T-cell (primary cell): ENCODE data around the gene MAL. TPM values are rescaled to one million over a fixed set of nuclear protein-coding genes. Genes with fewer than 3 reads are reported as not detected.

ENCODE experiments used
- ATAC-seq, 4 experiments: fragments of 200-7000 bp in 3 of 4; fragments of 150-1000 bp in 1 of 4; cut with Tn5 transposase; replicated peaks in 1 of 4; 1 replicate in 3 of 4; 2 replicates in 1 of 4; pipeline ENCODE4 v1.10.0; 2021; ENCODE audit warnings: moderate library complexity in 3 of 4, mild to moderate bottlenecking in 2 of 4, moderate number of reproducible peaks in 1 of 4
- CTCF ChIA-PET, 2 donors: fragments of 300-600 bp; sonication (Branson Sonifier 250); formaldehyde crosslinking; loops; one replicate each; lab custom pipeline; 2022; ENCODE audit warnings: antibody characterized with exemption in 2 of 2; lab: Charles Lee
- POLR2A ChIA-PET, 2 donors: fragments of 300-600 bp; sonication (Branson Sonifier 250); formaldehyde crosslinking; loops; one replicate each; lab custom pipeline; 2022; ENCODE audit warnings: antibody characterized with exemption in 2 of 2; lab: Charles Lee
- DNase-seq, 35 experiments: peaks; one replicate each; pipeline versions ENCODE4 v3.0.0 to v3.0.0-alpha.2; 2013 to 2023
- H3K27ac ChIP-seq: one replicate; pipeline ENCODE4 v1.5.1; 2013; ENCODE audit warnings: low read length
- H3K27me3 ChIP-seq, 2 experiments: replicated peaks in 1 of 2; 1 replicate in 1 of 2; 2 replicates in 1 of 2; pipeline versions ENCODE4 v1.6.1 to v1.7.0; 2013; ENCODE audit warnings: low read length in 1 of 2, mixed read lengths in 1 of 2; ENCODE audit not compliant: control insufficient read depth in 2 of 2, insufficient read depth in 2 of 2; ENCODE audit errors: extremely low read depth in 1 of 2
- H3K36me3 ChIP-seq, 2 donors: 1 replicate in 1 of 2; 2 replicates in 1 of 2; pipeline versions ENCODE4 v1.6.1 to v1.7.0; 2013; ENCODE audit warnings: low read length in 1 of 2; ENCODE audit not compliant: control insufficient read depth in 2 of 2, insufficient read depth in 1 of 2; ENCODE audit errors: extremely low read depth in 1 of 2
- H3K4me1 ChIP-seq, 2 experiments: 1 replicate in 1 of 2; 2 replicates in 1 of 2; pipeline versions ENCODE4 v1.6.1 to v1.7.0; 2013; ENCODE audit warnings: low read length in 2 of 2, mixed read lengths in 1 of 2; ENCODE audit not compliant: insufficient read depth in 2 of 2, control insufficient read depth in 1 of 2; ENCODE audit errors: extremely low read depth in 1 of 2
- H3K4me3 ChIP-seq, 2 donors: 1 replicate in 1 of 2; 2 replicates in 1 of 2; pipeline versions ENCODE4 v1.5.1 to v1.7.0; 2013; ENCODE audit warnings: mild to moderate bottlenecking in 2 of 2, low read length in 1 of 2, moderate library complexity in 1 of 2; ENCODE audit not compliant: control insufficient read depth in 1 of 2; ENCODE audit errors: extremely low read depth in 1 of 2
- H3K9me3 ChIP-seq: 2 replicates; pipeline ENCODE4 v1.7.0; 2013
- H3K27ac Mint-ChIP-seq, 2 donors: one replicate each; pipeline ENCODE4 v1.8.0; 2020 to 2021; ENCODE audit warnings: mild to moderate bottlenecking in 2 of 2, mixed read lengths in 2 of 2
- H3K27me3 Mint-ChIP-seq, 2 donors: one replicate each; pipeline ENCODE4 v1.8.0; 2021 to 2022; ENCODE audit warnings: mixed read lengths in 2 of 2
- H3K36me3 Mint-ChIP-seq: one replicate; pipeline ENCODE4 v1.8.0; 2021; ENCODE audit warnings: mixed read lengths
- H3K4me1 Mint-ChIP-seq, 3 donors: one replicate each; pipeline ENCODE4 v1.8.0; 2020 to 2022; ENCODE audit warnings: mixed read lengths in 3 of 3, mild to moderate bottlenecking in 1 of 3
- H3K4me3 Mint-ChIP-seq, 3 donors: one replicate each; pipeline ENCODE4 v1.8.0; 2020 to 2022; ENCODE audit warnings: mild to moderate bottlenecking in 3 of 3, mixed read lengths in 3 of 3, moderate library complexity in 3 of 3
- H3K9me3 Mint-ChIP-seq, 3 donors: one replicate each; pipeline ENCODE4 v1.8.0; 2020 to 2022; ENCODE audit warnings: mixed read lengths in 3 of 3
- WGBS: methylation state at CpG from one replicate; pipeline ENCODE4 v1.1.5; 2013; ENCODE audit warnings: missing lambda C conversion rate; ENCODE audit not compliant: insufficient coverage; 5-methylcytosine and 5-hydroxymethylcytosine counted together
- total RNA-seq, 35 experiments: library from RNA in 6 of 35; stranded (reverse) in 6 of 35; fragments of 120-200 nt in 1 of 35; gene quantifications; one replicate each; pipeline versions ENCODE4 v1.2.1 to v1.2.4 and lab custom pipeline; 2013 to 2026

Gene MAL
- total RNA-seq, 5 donors from 2014 or later (not counting 1 experiment from before 2014, with no cell fraction given) = 129 to 179 (median 150) TPM

GRCh38 chr2:95032868-95033603 is 7.5 kb downstream of the MAL start:
- 96% methylated on average over 4 of the region's 16 CpGs for WGBS
- H3K4me3 Mint-ChIP-seq = peak overlapping the region in 1 of 3 donors; percentile 42
- H3K27me3 ChIP-seq = no peaks in the 10 kb centered on the region
- H3K36me3 ChIP-seq = peaks cover 14 to 15% of the 10 kb centered on the region in 2 donors
- CTCF ChIA-PET = interaction anchor here in 1 of 2 donors (0.8 to 1.5 kb wide), 2 partner anchors 9 to 19 kb away, joined by 3 to 5 read pairs; no protein-coding TSS in a partner anchor
- H3K9me3 ChIP-seq = no peaks in the 10 kb centered on the region
- no peak for ATAC-seq
- peaks cover 0 to 13% (median 4%) of the 10 kb centered on the region in 3 donors for H3K9me3 Mint-ChIP-seq
- H3K4me1 ChIP-seq = peaks cover 20 to 75% of the 10 kb centered on the region in 2 experiments
- peak overlapping the region; percentile 49 to 80 for H3K27ac Mint-ChIP-seq
- H3K36me3 Mint-ChIP-seq = peaks cover 14% of the 10 kb centered on the region
- H3K4me1 Mint-ChIP-seq = peaks cover 78 to 89% (median 87%) of the 10 kb centered on the region in 3 donors
- POLR2A ChIA-PET = no interaction called here
- no peak for DNase-seq
- no peaks in the 10 kb centered on the region for H3K27me3 Mint-ChIP-seq
- no peak overlapping the region for H3K27ac ChIP-seq
- no peak overlapping the region for H3K4me3 ChIP-seq

- no peak overlapping the region for H3K4me3 ChIP-seq
- Mint-ChIP-seq H3K9me3 (peaks cover 0 to 20% (median 4%) of the 10 kb centered on the region in 3 donors), H3K27me3 (no peaks in the 10 kb centered on the region), H3K36me3 (peaks cover 21% of the 10 kb centered on the region), H3K4me3 (peak overlapping the region in 1 of 3 donors; percentile 42), H3K27ac (peak overlapping the region; percentile 73 to 77), H3K4me1 (peaks cover 80 to 92% (median 88%) of the 10 kb centered on the region in 3 donors)
- peaks cover 12 to 15% of the 10 kb centered on the region in 2 donors for H3K36me3 ChIP-seq
- peaks cover 15 to 75% of the 10 kb centered on the region in 2 experiments for H3K4me1 ChIP-seq
- ATAC-seq = peak in 1 of 4 experiments; percentile 24
- H3K27ac ChIP-seq = no peak overlapping the region
- ChIA-PET POLR2A (interaction anchor here in 1 of 2 donors (0.5 kb wide), 1 partner anchor 83 kb away, joined by 8 read pairs; no protein-coding TSS in a partner anchor), CTCF (interaction anchor here in 1 of 2 donors (0.6 to 1.5 kb wide), 4 partner anchors 10 to 45 kb away, joined by 3 to 5 read pairs (median 4); no protein-coding TSS in a partner anchor)
- H3K27me3 ChIP-seq = no peaks in the 10 kb centered on the region
- DNase-seq = no peak
- no peaks in the 10 kb centered on the region for H3K9me3 ChIP-seq
- 92% methylated on average over 2 of the region's 4 CpGs for WGBS
These were observed 8.7 kb downstream of the MAL start for GRCh38 chr2:95034221-95034620.

- Histone ChIP-seq H3K36me3 (peaks cover 10 to 15% of the 10 kb centered on the region in 2 donors), H3K27ac (peak overlapping the region; percentile 7), H3K4me3 (no peak overlapping the region), H3K27me3 (no peaks in the 10 kb centered on the region), H3K4me1 (peaks cover 11 to 72% of the 10 kb centered on the region in 2 experiments), H3K9me3 (no peaks in the 10 kb centered on the region)
- ChIA-PET CTCF (interaction anchor here (0.6 to 1.5 kb wide), 5 partner anchors 11 to 52 kb away, joined by 3 to 5 read pairs (median 4); no protein-coding TSS in a partner anchor), POLR2A (interaction anchor here in 1 of 2 donors (0.5 kb wide), 1 partner anchor 82 kb away, joined by 8 read pairs; no protein-coding TSS in a partner anchor)
- H3K4me1 Mint-ChIP-seq = peaks cover 80 to 90% (median 86%) of the 10 kb centered on the region in 3 donors
- peaks cover 21% of the 10 kb centered on the region for H3K36me3 Mint-ChIP-seq
- peak overlapping the region; percentile 73 to 77 for H3K27ac Mint-ChIP-seq
- no peaks in the 10 kb centered on the region for H3K27me3 Mint-ChIP-seq
- peaks cover 0 to 20% (median 4%) of the 10 kb centered on the region in 3 donors for H3K9me3 Mint-ChIP-seq
- peak in 1 of 4 experiments; percentile 38 for ATAC-seq
- peak overlapping the region in 1 of 3 donors; percentile 46 for H3K4me3 Mint-ChIP-seq
- 19% methylated on average over 3 of the region's 7 CpGs for whole genome bisulfite sequencing
- DNase-seq = no peak
These were observed 9.3 kb downstream of the MAL start for GRCh38 chr2:95034818-95035217.

- peak overlapping the region; percentile 73 to 77 for H3K27ac Mint-ChIP-seq
- peaks cover 24% of the 10 kb centered on the region for H3K36me3 Mint-ChIP-seq
- Histone ChIP-seq H3K9me3 (no peaks in the 10 kb centered on the region), H3K27ac (peak overlapping the region; percentile 51), H3K4me3 (no peak overlapping the region), H3K27me3 (no peaks in the 10 kb centered on the region), H3K4me1 (peaks cover 4 to 53% of the 10 kb centered on the region in 2 experiments), H3K36me3 (peaks cover 10% of the 10 kb centered on the region in 2 donors)
- H3K27me3 Mint-ChIP-seq = no peaks in the 10 kb centered on the region
- H3K4me1 Mint-ChIP-seq = peaks cover 83 to 90% (median 85%) of the 10 kb centered on the region in 3 donors
- DNase-seq (no peak), ATAC-seq (no peak)
- CTCF ChIA-PET = no interaction called here
- WGBS = 91% methylated on average over 3 of the region's 3 CpGs
- POLR2A ChIA-PET = no interaction called here
- H3K4me3 Mint-ChIP-seq = peak overlapping the region in 1 of 3 donors; percentile 46
- peaks cover 0 to 20% (median 4%) of the 10 kb centered on the region in 3 donors for H3K9me3 Mint-ChIP-seq
These were observed 11.3 kb downstream of the MAL start for GRCh38 chr2:95036596-95037383.

DNA sequence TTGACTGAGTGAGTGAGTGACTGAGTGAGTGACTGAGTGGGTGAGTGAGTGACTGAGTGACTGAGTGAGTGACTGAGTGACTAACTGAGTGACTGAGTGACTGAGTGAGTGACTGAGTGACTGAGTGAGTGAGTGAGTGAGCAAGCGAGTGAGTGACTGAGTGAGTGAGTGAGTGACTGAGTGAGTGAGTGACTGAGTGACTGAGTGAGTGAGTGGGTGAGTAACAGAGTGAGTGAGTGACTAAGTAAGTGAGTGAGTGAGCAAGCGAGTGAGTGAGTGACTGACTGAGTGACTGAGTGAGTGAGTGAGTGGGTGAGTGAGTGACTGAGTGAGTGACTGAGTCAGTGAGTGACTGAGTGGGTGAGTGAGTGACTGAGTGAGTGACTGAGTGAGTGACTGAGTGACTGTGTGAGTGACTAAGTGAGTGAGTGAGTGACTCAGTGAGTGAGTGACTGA is 11.9 kb downstream of the MAL start:
- Mint-ChIP-seq H3K9me3 (peaks cover 0 to 20% (median 4%) of the 10 kb centered on the region in 3 donors), H3K27me3 (no peaks in the 10 kb centered on the region), H3K4me1 (peaks cover 85 to 93% (median 88%) of the 10 kb centered on the region in 3 donors), H3K36me3 (peaks cover 24% of the 10 kb centered on the region), H3K27ac (peak overlapping the region; percentile 73 to 77), H3K4me3 (peak overlapping the region in 1 of 3 donors; percentile 46)
- no peaks in the 10 kb centered on the region for H3K27me3 ChIP-seq
- CTCF ChIA-PET = no interaction called here
- H3K9me3 ChIP-seq = no peaks in the 10 kb centered on the region
- WGBS = 82% methylated on average over 2 of the region's 2 CpGs
- H3K4me3 ChIP-seq = no peak overlapping the region
- peaks cover 7 to 10% of the 10 kb centered on the region in 2 donors for H3K36me3 ChIP-seq
- H3K27ac ChIP-seq = peak overlapping the region; percentile 51
- H3K4me1 ChIP-seq = peaks cover 4 to 53% of the 10 kb centered on the region in 2 experiments
- ATAC-seq (no peak), DNase-seq (no peak)
- POLR2A ChIA-PET = no interaction called here
